ENCODE results near the gene GABBR2. TPM values are rescaled to one million over a fixed set of nuclear protein-coding genes. Genes with fewer than 3 reads are reported as not detected.

The GABBR2 gene
- total and polyA plus RNA-seq, 2 of the 8 experiments (the other 6 are each of a cell fraction or from before 2014, with no cell fraction given) = 0.50 to 1.2 TPM

DNA sequence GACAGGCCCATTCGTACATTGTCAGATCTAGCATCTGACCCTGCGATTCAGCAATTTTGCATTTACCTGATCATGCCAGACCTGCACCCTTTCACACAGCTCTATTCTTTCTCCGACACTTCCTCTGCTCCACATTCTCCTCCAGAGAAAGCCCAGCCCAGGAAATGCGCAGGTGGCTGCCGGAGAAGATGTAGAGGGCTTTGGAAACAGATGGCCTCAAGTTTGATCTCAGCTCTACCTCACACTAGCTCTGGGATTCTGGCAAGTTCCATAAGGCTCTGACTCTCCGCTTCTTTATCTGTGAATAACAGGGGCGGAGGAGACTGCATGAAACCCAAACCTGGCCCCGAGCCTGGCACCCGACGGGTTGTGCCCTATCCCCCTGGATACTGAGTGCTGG is 61.5 kb downstream of the GABBR2 start (continued):
- TF ChIP-seq ZNF274 (IDR thresholded peaks at IDR 0.05; ENCODE audit: borderline replicate concordance, extremely low read depth, low read length) = no peak
- no peak for TF ChIP-seq SRF (IDR thresholded peaks at IDR 0.05; ENCODE audit: low read depth, low read length)
- TF ChIP-seq EZH2 (IDR thresholded peaks at IDR 0.05; ENCODE audit: low read depth, low read length, severe bottlenecking) = no peak
- no peak for TF ChIP-seq POLR2AphosphoS5 (IDR thresholded peaks at IDR 0.05; ENCODE audit: low read depth, low read length)

All from H1 (cell line).